ENCODE data around the gene SP1.

GRCh38 chr12:53402871-53403270, 22.9 kb downstream of the SP1 start:
- TF ChIP-seq GATA3 (IDR thresholded peaks at IDR 0.05; ENCODE audit: low read depth, low read length) (no peak), GATA2 (IDR thresholded peaks at IDR 0.05; ENCODE audit: low read depth, low read length) (no peak)

Measured in SH-SY5Y (cell line).